ENCODE results near the gene CDH1. TPM values are rescaled to one million over a fixed set of nuclear protein-coding genes. Genes with fewer than 3 reads are reported as not detected.

CDH1 gene
- total RNA-seq, 1 donor from 2014 or later = 3.1 TPM

GRCh38 chr16:68757625-68757935, 20.5 kb downstream of the CDH1 start:
- H3K27ac Mint-ChIP-seq (ENCODE audit: unreplicated experiment) = no peak overlapping the region
- no peaks in the 10 kb centered on the region for H3K4me1 Mint-ChIP-seq (ENCODE audit: unreplicated experiment)
- no peaks in the 10 kb centered on the region for H3K27me3 Mint-ChIP-seq (ENCODE audit: unreplicated experiment)
- TF ChIP-seq CTCF (IDR thresholded peaks at IDR 0.05; ENCODE audit: unreplicated experiment) = no peak
- DNase-seq (ENCODE audit: low spot score) = no peak
- no peaks in the 10 kb centered on the region for H3K36me3 Mint-ChIP-seq (ENCODE audit: low read depth, unreplicated experiment)
- no peak overlapping the region for H3K4me3 Mint-ChIP-seq (ENCODE audit: unreplicated experiment)
- no peaks in the 10 kb centered on the region for H3K9me3 Mint-ChIP-seq (ENCODE audit: unreplicated experiment)

- H3K36me3 Mint-ChIP-seq (ENCODE audit: low read depth, unreplicated experiment) = no peaks in the 10 kb centered on the region
- no peaks in the 10 kb centered on the region for H3K9me3 Mint-ChIP-seq (ENCODE audit: unreplicated experiment)
- no peak overlapping the region for H3K27ac Mint-ChIP-seq (ENCODE audit: unreplicated experiment)
- no peak overlapping the region for H3K4me3 Mint-ChIP-seq (ENCODE audit: unreplicated experiment)
- TF ChIP-seq CTCF (IDR thresholded peaks at IDR 0.05; ENCODE audit: unreplicated experiment) = no peak
- DNase-seq (ENCODE audit: low spot score) = no peak
- H3K4me1 Mint-ChIP-seq (ENCODE audit: unreplicated experiment) = no peaks in the 10 kb centered on the region
- no peaks in the 10 kb centered on the region for H3K27me3 Mint-ChIP-seq (ENCODE audit: unreplicated experiment)
These were observed 22.0 kb downstream of the CDH1 start for GRCh38 chr16:68759062-68759461.

- Mint-ChIP-seq H3K36me3 (ENCODE audit: low read depth, unreplicated experiment) (no peaks in the 10 kb centered on the region), H3K27me3 (ENCODE audit: unreplicated experiment) (no peaks in the 10 kb centered on the region), H3K4me1 (ENCODE audit: unreplicated experiment) (no peaks in the 10 kb centered on the region), H3K27ac (ENCODE audit: unreplicated experiment) (no peak overlapping the region), H3K4me3 (ENCODE audit: unreplicated experiment) (no peak overlapping the region), H3K9me3 (ENCODE audit: unreplicated experiment) (no peaks in the 10 kb centered on the region)
- no peak for TF ChIP-seq CTCF (IDR thresholded peaks at IDR 0.05; ENCODE audit: unreplicated experiment)
- DNase-seq (ENCODE audit: low spot score) = no peak
These were observed 23.7 kb downstream of the CDH1 start for GRCh38 chr16:68760671-68761275.

GRCh38 chr16:68762996-68763756, 26.1 kb downstream of the CDH1 start:
- Mint-ChIP-seq H3K36me3 (ENCODE audit: low read depth, unreplicated experiment) (no peaks in the 10 kb centered on the region), H3K4me3 (ENCODE audit: unreplicated experiment) (no peak overlapping the region), H3K4me1 (ENCODE audit: unreplicated experiment) (no peaks in the 10 kb centered on the region), H3K27me3 (ENCODE audit: unreplicated experiment) (no peaks in the 10 kb centered on the region), H3K27ac (ENCODE audit: unreplicated experiment) (peak overlapping the region; percentile 13), H3K9me3 (ENCODE audit: unreplicated experiment) (no peaks in the 10 kb centered on the region)
- no peak for DNase-seq (ENCODE audit: low spot score)
- TF ChIP-seq CTCF (IDR thresholded peaks at IDR 0.05; ENCODE audit: unreplicated experiment) = no peak

- no peak for TF ChIP-seq CTCF (IDR thresholded peaks at IDR 0.05; ENCODE audit: unreplicated experiment)
- no peaks in the 10 kb centered on the region for H3K27me3 Mint-ChIP-seq (ENCODE audit: unreplicated experiment)
- H3K4me3 Mint-ChIP-seq (ENCODE audit: unreplicated experiment) = no peak overlapping the region
- H3K9me3 Mint-ChIP-seq (ENCODE audit: unreplicated experiment) = no peaks in the 10 kb centered on the region
- H3K36me3 Mint-ChIP-seq (ENCODE audit: low read depth, unreplicated experiment) = no peaks in the 10 kb centered on the region
- no peak for DNase-seq (ENCODE audit: low spot score)
- no peak overlapping the region for H3K27ac Mint-ChIP-seq (ENCODE audit: unreplicated experiment)
- H3K4me1 Mint-ChIP-seq (ENCODE audit: unreplicated experiment) = no peaks in the 10 kb centered on the region
These were observed 27.8 kb downstream of the CDH1 start for GRCh38 chr16:68764862-68765261.

Data from endothelial cell (in vitro differentiated cells).